Esophagus (tissue), 2 donors: Measurements from ENCODE around the gene SNX8. TPM values are rescaled to one million over a fixed set of nuclear protein-coding genes. Genes with fewer than 3 reads are reported as not detected.
"Not testable (repeated sequence)": the region's sequence is repeated elsewhere in the genome, so short reads cannot be mapped to it uniquely, and the experiment has no call there.

Experiments used
- H3K27ac ChIP-seq, 2 donors: one replicate each; pipeline ENCODE4 v1.5.1; 2013; ENCODE audit warnings: low read depth in 2 of 2, mild to moderate bottlenecking in 2 of 2, inconsistent platforms in 1 of 2, low read length in 1 of 2, moderate library complexity in 1 of 2
- H3K27me3 ChIP-seq, 2 donors: one replicate each; pipeline ENCODE4 v1.6.1; 2013; ENCODE audit warnings: low read length in 2 of 2, control low read depth in 1 of 2, mild to moderate bottlenecking in 1 of 2; ENCODE audit not compliant: insufficient read depth in 2 of 2, control insufficient read depth in 1 of 2
- H3K36me3 ChIP-seq, 2 donors: one replicate each; pipeline ENCODE4 v1.6.1; 2013; ENCODE audit warnings: low read length in 1 of 2; ENCODE audit not compliant: control insufficient read depth in 2 of 2, insufficient read depth in 2 of 2
- H3K4me1 ChIP-seq, 2 donors: one replicate each; pipeline ENCODE4 v1.6.1; 2013; ENCODE audit warnings: low read length in 1 of 2; ENCODE audit not compliant: control insufficient read depth in 2 of 2, insufficient read depth in 2 of 2
- H3K4me3 ChIP-seq, 2 donors: one replicate each; pipeline ENCODE4 v1.5.1; 2013; ENCODE audit warnings: low read length in 2 of 2, mild to moderate bottlenecking in 2 of 2, low read depth in 1 of 2, moderate library complexity in 1 of 2
- H3K9me3 ChIP-seq, 2 donors: one replicate each; pipeline ENCODE4 v1.6.1; 2013; ENCODE audit warnings: mild to moderate bottlenecking in 2 of 2, low read depth in 1 of 2, low read length in 1 of 2, moderate library complexity in 1 of 2; ENCODE audit not compliant: control insufficient read depth in 2 of 2, insufficient read depth in 1 of 2
- WGBS, 2 donors: extraction: QIAGEN DNeasy Blood & Tissue Kit; methylation state at CpG; one replicate each; pipeline ENCODE4 v1.1.7; 2013; 5-methylcytosine and 5-hydroxymethylcytosine counted together
- polyA plus RNA-seq, 2 donors: library from polyadenylated mRNA; stranded (reverse); fragments of 200-250 nt; gene quantifications; one replicate each; pipeline ENCODE4 v1.2.3, GENCODE V29; 2013
- donor health status: healthy with polysubstance abuse.
- donor health status: Bipolar disorder and iron deficiency.

SNX8 gene
- polyA plus RNA-seq, 2 donors, result 15.6 to 37.7 TPM

- no peaks in the 10 kb centered on the region for H3K27me3 ChIP-seq
- peak within 1 kb of the TSS; percentile 94 to 98 for H3K27ac ChIP-seq
- H3K36me3 ChIP-seq, result peaks cover 0 to 3% of the 10 kb centered on the region in 2 donors
- H3K9me3 ChIP-seq, result no peaks in the 10 kb centered on the region
- peak within 1 kb of the TSS; percentile 99 to 100 for H3K4me3 ChIP-seq
- peaks cover 0 to 3% of the 10 kb centered on the region in 2 donors for H3K4me1 ChIP-seq
- WGBS, 2 donors, result 0% methylated on average over 55 of the region's 55 CpGs
These were observed 40.1 kb upstream of the SNX8 start, which contains the start of gene EIF3B for GRCh38 chr7:2354186-2354938. Gene EIF3B (plus strand): TSS chr7:2354827. CDS start chr7:2354922, 95 bp downstream.

GRCh38 chr7:2353936-2354185 lies 39.6 kb upstream of the SNX8 start:
- peak overlapping the region; percentile 94 to 98 for H3K27ac ChIP-seq
- H3K36me3 ChIP-seq, result peaks cover 0 to 3% of the 10 kb centered on the region in 2 donors
- H3K9me3 ChIP-seq, result no peaks in the 10 kb centered on the region
- WGBS, 2 donors, result 0% methylated on average over 26 of the region's 26 CpGs
- peak overlapping the region; percentile 99 to 100 for H3K4me3 ChIP-seq
- no peaks in the 10 kb centered on the region for H3K27me3 ChIP-seq
- H3K4me1 ChIP-seq, result peaks cover 0 to 3% of the 10 kb centered on the region in 2 donors

- peak overlapping the region; percentile 94 to 98 for H3K27ac ChIP-seq
- 53 to 62% methylated on average over 22 of the region's 22 CpGs for WGBS, 2 donors
- H3K4me3 ChIP-seq, result peak overlapping the region; percentile 99 to 100
- peaks cover 0 to 3% of the 10 kb centered on the region in 2 donors for H3K36me3 ChIP-seq
- H3K4me1 ChIP-seq, result peaks cover 0 to 3% of the 10 kb centered on the region in 2 donors
- H3K9me3 ChIP-seq, result no peaks in the 10 kb centered on the region
- H3K27me3 ChIP-seq, result no peaks in the 10 kb centered on the region
These were observed 39.1 kb upstream of the SNX8 start for GRCh38 chr7:2353113-2353935.

GRCh38 chr7:2350861-2351260 lies 36.6 kb upstream of the SNX8 start:
- H3K36me3 ChIP-seq, result no peaks in the 10 kb centered on the region
- no peak overlapping the region for H3K27ac ChIP-seq
- no peaks in the 10 kb centered on the region for H3K27me3 ChIP-seq
- no peak overlapping the region for H3K4me3 ChIP-seq
- H3K9me3 ChIP-seq, result no peaks in the 10 kb centered on the region
- WGBS, 2 donors, result 92 to 93% methylated on average over 12 of the region's 12 CpGs
- no peaks in the 10 kb centered on the region for H3K4me1 ChIP-seq

GRCh38 chr7:2350055-2350454 lies 35.8 kb upstream of the SNX8 start:
- no peaks in the 10 kb centered on the region for H3K27me3 ChIP-seq
- 89 to 91% methylated on average over 9 of the region's 9 CpGs for WGBS, 2 donors
- H3K36me3 ChIP-seq, result no peaks in the 10 kb centered on the region
- H3K4me3 ChIP-seq, result no peak overlapping the region
- no peak overlapping the region for H3K27ac ChIP-seq
- no peaks in the 10 kb centered on the region for H3K4me1 ChIP-seq
- no peaks in the 10 kb centered on the region for H3K9me3 ChIP-seq

GRCh38 chr7:2347351-2348063 lies 33.3 kb upstream of the SNX8 start:
- not testable (repeated sequence) for H3K27ac ChIP-seq, H3K4me1 ChIP-seq, H3K27me3 ChIP-seq, H3K36me3 ChIP-seq, H3K4me3 ChIP-seq, H3K9me3 ChIP-seq
- WGBS, 2 donors, result 89 to 93% methylated on average over 14 to 15 of the region's 15 CpGs

GRCh38 chr7:2336626-2337299 lies 22.5 kb upstream of the SNX8 start:
- no peaks in the 10 kb centered on the region for H3K36me3 ChIP-seq
- 90 to 91% methylated on average over 20 of the region's 20 CpGs for WGBS, 2 donors
- H3K4me3 ChIP-seq, result no peak overlapping the region
- no peaks in the 10 kb centered on the region for H3K9me3 ChIP-seq
- H3K4me1 ChIP-seq, result no peaks in the 10 kb centered on the region
- H3K27ac ChIP-seq, result no peak overlapping the region
- no peaks in the 10 kb centered on the region for H3K27me3 ChIP-seq

GRCh38 chr7:2332606-2333231 lies 18.5 kb upstream of the SNX8 start:
- not testable (repeated sequence) for H3K36me3 ChIP-seq, H3K27me3 ChIP-seq, H3K9me3 ChIP-seq, H3K4me1 ChIP-seq, H3K4me3 ChIP-seq, H3K27ac ChIP-seq
- 89 to 95% methylated on average over 4 of the region's 4 CpGs for WGBS, 2 donors

GRCh38 chr7:2331707-2332106 lies 17.5 kb upstream of the SNX8 start:
- Histone ChIP-seq H3K27ac (no peak overlapping the region), H3K4me3 (no peak overlapping the region), H3K9me3 (no peaks in the 10 kb centered on the region), H3K27me3 (no peaks in the 10 kb centered on the region), H3K4me1 (no peaks in the 10 kb centered on the region), H3K36me3 (no peaks in the 10 kb centered on the region)
- WGBS, 2 donors, result 88 to 90% methylated on average over 6 of the region's 6 CpGs
